ENCODE results near the gene MTA3.

MTA3 gene

DNA sequence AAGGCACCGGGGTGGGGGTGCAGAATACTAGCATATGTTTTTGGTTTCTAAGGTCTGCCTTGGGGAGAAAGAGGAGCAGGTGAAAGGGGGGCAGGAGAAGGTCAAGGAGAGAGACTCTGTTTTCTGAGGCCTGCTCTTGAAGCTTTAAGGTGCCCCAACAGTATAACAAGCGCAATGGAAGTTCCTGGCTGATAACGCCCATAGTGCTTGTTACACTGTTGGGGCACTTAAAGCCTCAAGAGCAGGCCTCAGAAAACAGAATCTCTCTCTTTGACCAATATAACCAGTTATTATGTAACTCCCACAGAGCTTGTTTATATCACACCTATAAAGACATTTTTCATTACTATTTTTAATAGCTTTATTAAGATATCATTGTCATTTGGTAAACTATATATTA is 179.0 kb downstream of the MTA3 start:
- no peak overlapping the region for H3K27ac Mint-ChIP-seq
- peaks cover 25% of the 10 kb centered on the region for H3K4me1 Mint-ChIP-seq
- no peak for DNase-seq
- peaks cover 20% of the 10 kb centered on the region for H3K36me3 Mint-ChIP-seq (ENCODE audit: low read depth)
- TF ChIP-seq, protein P1, sequence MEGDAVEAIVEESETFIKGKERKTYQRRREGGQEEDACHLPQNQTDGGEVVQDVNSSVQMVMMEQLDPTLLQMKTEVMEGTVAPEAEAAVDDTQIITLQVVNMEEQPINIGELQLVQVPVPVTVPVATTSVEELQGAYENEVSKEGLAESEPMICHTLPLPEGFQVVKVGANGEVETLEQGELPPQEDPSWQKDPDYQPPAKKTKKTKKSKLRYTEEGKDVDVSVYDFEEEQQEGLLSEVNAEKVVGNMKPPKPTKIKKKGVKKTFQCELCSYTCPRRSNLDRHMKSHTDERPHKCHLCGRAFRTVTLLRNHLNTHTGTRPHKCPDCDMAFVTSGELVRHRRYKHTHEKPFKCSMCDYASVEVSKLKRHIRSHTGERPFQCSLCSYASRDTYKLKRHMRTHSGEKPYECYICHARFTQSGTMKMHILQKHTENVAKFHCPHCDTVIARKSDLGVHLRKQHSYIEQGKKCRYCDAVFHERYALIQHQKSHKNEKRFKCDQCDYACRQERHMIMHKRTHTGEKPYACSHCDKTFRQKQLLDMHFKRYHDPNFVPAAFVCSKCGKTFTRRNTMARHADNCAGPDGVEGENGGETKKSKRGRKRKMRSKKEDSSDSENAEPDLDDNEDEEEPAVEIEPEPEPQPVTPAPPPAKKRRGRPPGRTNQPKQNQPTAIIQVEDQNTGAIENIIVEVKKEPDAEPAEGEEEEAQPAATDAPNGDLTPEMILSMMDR (IDR thresholded peaks at IDR 0.05): no peak
- H3K27me3 Mint-ChIP-seq (ENCODE audit: low read depth, poor library complexity): peaks cover 4% of the 10 kb centered on the region
- H3K4me3 Mint-ChIP-seq: no peak overlapping the region
- H3K9me3 Mint-ChIP-seq: no peaks in the 10 kb centered on the region

DNA sequence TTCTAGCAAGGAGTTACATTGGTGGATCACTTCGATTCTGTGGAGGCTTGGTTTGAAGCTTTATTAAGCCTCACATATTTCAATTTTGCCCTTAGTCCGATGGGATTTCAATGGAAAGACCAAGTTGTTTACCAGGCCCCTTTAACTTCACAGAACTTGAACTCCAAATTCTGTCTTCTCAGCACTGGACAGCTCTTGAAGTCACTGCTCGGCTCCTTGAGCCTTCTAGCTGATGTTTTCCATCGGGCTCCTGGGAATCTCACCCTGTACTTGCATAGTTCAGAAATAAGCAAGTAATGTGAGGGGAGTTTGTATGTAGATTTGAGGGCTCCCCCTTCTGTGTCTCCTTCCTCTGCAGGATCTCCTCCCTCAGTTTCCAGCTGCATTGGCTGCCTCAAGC is 180.4 kb downstream of the MTA3 start:
- H3K9me3 Mint-ChIP-seq: no peaks in the 10 kb centered on the region
- no peak overlapping the region for H3K27ac Mint-ChIP-seq
- peaks cover 20% of the 10 kb centered on the region for H3K36me3 Mint-ChIP-seq (ENCODE audit: low read depth)
- H3K27me3 Mint-ChIP-seq (ENCODE audit: low read depth, poor library complexity): peaks cover 4% of the 10 kb centered on the region
- TF ChIP-seq, protein P1 (IDR thresholded peaks at IDR 0.05): no peak
- DNase-seq: no peak
- no peak overlapping the region for H3K4me3 Mint-ChIP-seq
- H3K4me1 Mint-ChIP-seq: peaks cover 25% of the 10 kb centered on the region

DNA sequence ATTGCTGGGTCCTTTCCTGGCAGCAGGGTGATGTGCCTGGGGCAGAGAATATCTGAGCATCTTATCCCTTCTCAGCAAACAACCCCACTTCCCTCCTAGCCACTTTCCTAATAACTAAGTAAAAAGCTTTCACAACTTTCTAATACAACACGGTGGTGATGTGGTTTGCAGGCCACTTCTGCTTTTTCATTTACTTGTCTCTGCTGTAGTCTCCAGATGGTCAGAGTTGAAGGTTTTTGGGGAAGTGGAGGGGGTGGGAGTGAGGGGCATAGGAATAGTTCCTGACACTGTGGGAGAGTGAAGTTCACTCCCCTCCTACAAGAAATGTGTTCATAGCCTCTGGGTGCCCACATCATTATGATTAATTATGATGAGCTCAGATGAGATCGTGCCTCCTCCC is 183.9 kb downstream of the MTA3 start:
- Mint-ChIP-seq H3K4me1 (peaks cover 38% of the 10 kb centered on the region), H3K27ac (no peak overlapping the region), H3K36me3 (ENCODE audit: low read depth) (peaks cover 20% of the 10 kb centered on the region), H3K27me3 (ENCODE audit: low read depth, poor library complexity) (peaks cover 8% of the 10 kb centered on the region), H3K9me3 (no peaks in the 10 kb centered on the region), H3K4me3 (no peak overlapping the region)
- DNase-seq: no peak
- TF ChIP-seq, protein P1 (IDR thresholded peaks at IDR 0.05): no peak

DNA sequence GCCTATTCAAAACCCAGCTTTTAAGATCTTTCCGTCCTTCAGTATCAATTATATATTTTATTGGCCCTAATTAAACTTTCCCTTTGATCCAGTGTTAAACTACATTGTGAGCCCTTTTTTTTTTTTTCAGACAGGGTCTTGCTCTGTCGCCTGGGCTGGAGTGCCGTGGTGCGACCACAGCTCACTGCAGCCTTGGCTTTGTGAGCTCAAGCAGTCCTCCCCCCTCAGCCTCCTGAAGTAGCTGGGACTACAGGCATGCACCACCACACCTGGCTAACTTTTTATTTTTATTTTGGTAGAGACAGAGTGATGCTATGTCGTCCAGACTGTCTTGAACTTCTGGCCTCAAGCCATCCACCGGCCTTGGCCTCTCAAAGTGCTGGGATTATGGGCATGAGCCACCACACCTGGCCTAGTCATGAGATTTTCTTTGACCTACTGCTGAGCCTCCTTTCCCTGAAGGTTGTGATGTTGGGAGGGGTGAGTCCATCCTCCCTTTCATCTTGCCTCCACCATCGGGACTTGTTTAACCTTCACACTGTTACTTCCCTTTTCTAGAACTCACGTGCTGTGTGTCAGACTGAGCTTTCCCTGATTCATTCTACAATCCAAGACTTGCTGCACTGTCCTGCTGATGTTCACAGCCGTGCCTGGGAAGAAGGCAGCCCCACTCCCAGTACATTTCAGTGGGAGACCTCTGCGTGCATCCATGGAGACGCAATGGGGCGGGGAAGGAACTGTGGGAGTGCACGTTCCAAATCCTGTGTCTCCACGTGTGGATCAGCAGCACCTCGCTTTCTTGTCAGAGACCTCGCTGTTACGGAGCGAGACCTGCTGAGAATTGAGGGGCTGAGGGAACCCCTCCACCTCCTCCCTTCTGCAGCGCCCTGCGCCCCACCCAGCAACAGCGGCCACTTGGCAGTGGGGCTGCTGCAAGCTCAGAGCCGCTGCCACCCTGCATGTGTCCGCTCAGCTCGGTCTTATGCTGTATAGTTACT is 184.7 kb downstream of the MTA3 start:
- Mint-ChIP-seq H3K9me3 (no peaks in the 10 kb centered on the region), H3K4me3 (no peak overlapping the region), H3K27ac (no peak overlapping the region), H3K27me3 (ENCODE audit: low read depth, poor library complexity) (peaks cover 8% of the 10 kb centered on the region), H3K36me3 (ENCODE audit: low read depth) (peaks cover 20% of the 10 kb centered on the region), H3K4me1 (peaks cover 40% of the 10 kb centered on the region)
- no peak for DNase-seq
- TF ChIP-seq, protein P1 (IDR thresholded peaks at IDR 0.05): no peak

DNA sequence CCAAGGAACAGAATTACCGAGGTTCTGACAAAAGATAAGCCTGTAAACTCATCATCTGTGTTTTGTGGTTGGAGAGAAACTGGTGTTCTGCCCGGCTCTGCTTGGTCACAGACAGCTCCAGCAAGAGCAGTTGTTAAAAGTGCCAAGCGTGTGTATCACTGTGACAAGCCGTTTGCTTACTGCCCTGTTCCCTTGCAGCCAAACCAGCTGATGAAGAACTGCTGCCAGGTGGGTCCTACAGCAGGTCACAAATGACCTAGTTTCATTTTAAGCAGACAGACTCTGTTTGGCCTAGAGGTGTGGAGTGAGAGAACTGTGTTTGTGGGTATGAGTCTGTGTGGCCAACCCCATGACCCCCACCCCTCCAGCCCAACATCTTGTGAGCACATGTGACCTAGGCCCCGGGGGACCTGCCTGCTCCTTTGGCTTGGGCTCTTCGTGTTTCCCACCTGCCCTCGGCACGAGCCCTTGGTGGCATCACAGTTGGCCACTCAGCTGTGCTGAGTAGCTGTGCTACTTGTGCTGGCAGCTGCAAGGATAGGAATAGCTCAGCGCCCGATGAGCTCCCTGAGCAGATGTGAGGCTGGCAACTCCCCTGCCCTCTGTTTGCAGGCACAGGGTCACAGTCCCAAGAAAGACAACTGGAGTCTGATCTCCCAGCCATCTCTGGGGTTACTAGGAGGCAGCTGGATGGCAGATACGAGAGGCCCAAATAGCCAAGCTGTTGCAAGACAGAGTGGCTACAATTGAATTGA is 185.8 kb downstream of the MTA3 start:
- Mint-ChIP-seq H3K36me3 (ENCODE audit: low read depth) (peaks cover 12% of the 10 kb centered on the region), H3K27ac (peak overlapping the region; percentile 69), H3K27me3 (ENCODE audit: low read depth, poor library complexity) (peaks cover 8% of the 10 kb centered on the region), H3K4me3 (no peak overlapping the region), H3K9me3 (no peaks in the 10 kb centered on the region), H3K4me1 (peaks cover 40% of the 10 kb centered on the region)
- TF ChIP-seq, protein P1 (IDR thresholded peaks at IDR 0.05): no peak
- DNase-seq: no peak

Data from nephron progenitor cell (in vitro differentiated cells).